Esophagus squamous epithelium (tissue), 5 donors: Measurements from ENCODE around the gene LRRC8E. TPM values are rescaled to one million over a fixed set of nuclear protein-coding genes. Genes with fewer than 3 reads are reported as not detected.

Source experiments
- DNase-seq: peaks from one replicate; lab custom pipeline; 2025; lab: John Stamatoyannopoulos, UW
- H3K27ac ChIP-seq, 4 donors: fragments of 200-600 bp; sonication (generic); one replicate each; pipeline ENCODE4 v1.5.1; 2016 to 2019; ENCODE audit warnings: mild to moderate bottlenecking in 1 of 4
- H3K27me3 ChIP-seq, 4 donors: fragments of 200-600 bp; sonication (generic); 1 replicate in 3 of 4; 2 replicates in 1 of 4; pipeline versions ENCODE4 v1.5.1 to v1.6.0; 2017 to 2021; ENCODE audit warnings: antibody characterized with exemption in 1 of 4
- H3K36me3 ChIP-seq, 3 donors: fragments of 200-600 bp; sonication (generic); one replicate each; pipeline ENCODE4 v1.5.1; 2016 to 2019
- H3K4me1 ChIP-seq, 3 donors: fragments of 200-600 bp; sonication (generic); one replicate each; pipeline ENCODE4 v1.5.1; 2017 to 2019
- H3K4me3 ChIP-seq, 4 donors: fragments of 200-600 bp; sonication (generic); 1 replicate in 3 of 4; 2 replicates in 1 of 4; pipeline ENCODE4 v1.5.1; 2016 to 2019; ENCODE audit warnings: mild to moderate bottlenecking in 2 of 4, moderate library complexity in 1 of 4
- H3K9me3 ChIP-seq, 3 donors: fragments of 200-600 bp; sonication (generic); one replicate each; pipeline ENCODE4 v1.5.1; 2016 to 2019
- POLR2A ChIP-seq, 4 donors: fragments of 450-650 bp; IDR thresholded peaks; one replicate each; pipeline ENCODE4 v1.6.1; 2017; ENCODE audit warnings: antibody characterized with exemption in 4 of 4, mild to moderate bottlenecking in 4 of 4, moderate library complexity in 3 of 4
- WGBS, 2 donors: methylation state at CpG; one replicate each; pipeline ENCODE4 v1.1.5; 2018; 5-methylcytosine and 5-hydroxymethylcytosine counted together
- intact Hi-C: fragments of 100-400 bp; cut with DNase I; formaldehyde crosslinking; loops from one replicate; pipeline ENCODE4 v1.15.0; 2022
- total RNA-seq, 4 donors: library from RNA; depleted of rRNA; stranded (reverse); fragments of >200 nt; gene quantifications; one replicate each; pipeline ENCODE4 v1.1.0, GENCODE V29; 2016
- TF ChIP-seq, protein P1 (sequence below), 6 experiments: fragments of 450-650 bp in 4 of 6; fragments of 200-600 bp in 2 of 6; sonication (generic) in 2 of 6; IDR thresholded peaks; one replicate each; pipeline ENCODE4 v1.5.1; 2016 to 2019; ENCODE audit warnings: antibody characterized with exemption in 6 of 6, mild to moderate bottlenecking in 4 of 6, moderate library complexity in 4 of 6
- donor health status: DM: yes; HTN: yes; CAD: no.

Gene LRRC8E
- total RNA-seq, 4 donors from 2014 or later, result 7.6 to 17.0 (median 9.5) TPM

GRCh38 chr19:7860714-7861618 lies 27.3 kb upstream of the LRRC8E start:
- DNase-seq, result no peak
- Histone ChIP-seq H3K9me3 (no peaks in the 10 kb centered on the region), H3K36me3 (peaks cover 0 to 25% (median 0%) of the 10 kb centered on the region in 3 donors), H3K27me3 (peaks cover 0 to 96% (median 0%) of the 10 kb centered on the region in 4 donors), H3K4me1 (peaks cover 13 to 54% (median 16%) of the 10 kb centered on the region in 3 donors), H3K4me3 (no peak overlapping the region), H3K27ac (no peak overlapping the region)
- intact Hi-C loops, result no loop called here
- TF ChIP-seq, protein P1, sequence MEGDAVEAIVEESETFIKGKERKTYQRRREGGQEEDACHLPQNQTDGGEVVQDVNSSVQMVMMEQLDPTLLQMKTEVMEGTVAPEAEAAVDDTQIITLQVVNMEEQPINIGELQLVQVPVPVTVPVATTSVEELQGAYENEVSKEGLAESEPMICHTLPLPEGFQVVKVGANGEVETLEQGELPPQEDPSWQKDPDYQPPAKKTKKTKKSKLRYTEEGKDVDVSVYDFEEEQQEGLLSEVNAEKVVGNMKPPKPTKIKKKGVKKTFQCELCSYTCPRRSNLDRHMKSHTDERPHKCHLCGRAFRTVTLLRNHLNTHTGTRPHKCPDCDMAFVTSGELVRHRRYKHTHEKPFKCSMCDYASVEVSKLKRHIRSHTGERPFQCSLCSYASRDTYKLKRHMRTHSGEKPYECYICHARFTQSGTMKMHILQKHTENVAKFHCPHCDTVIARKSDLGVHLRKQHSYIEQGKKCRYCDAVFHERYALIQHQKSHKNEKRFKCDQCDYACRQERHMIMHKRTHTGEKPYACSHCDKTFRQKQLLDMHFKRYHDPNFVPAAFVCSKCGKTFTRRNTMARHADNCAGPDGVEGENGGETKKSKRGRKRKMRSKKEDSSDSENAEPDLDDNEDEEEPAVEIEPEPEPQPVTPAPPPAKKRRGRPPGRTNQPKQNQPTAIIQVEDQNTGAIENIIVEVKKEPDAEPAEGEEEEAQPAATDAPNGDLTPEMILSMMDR (IDR thresholded peaks at IDR 0.05), result no peak
- no peak for TF ChIP-seq POLR2A (IDR thresholded peaks at IDR 0.05)
- 66 to 67% methylated on average over 3 to 7 of the region's 14 CpGs for WGBS, 2 donors

DNA sequence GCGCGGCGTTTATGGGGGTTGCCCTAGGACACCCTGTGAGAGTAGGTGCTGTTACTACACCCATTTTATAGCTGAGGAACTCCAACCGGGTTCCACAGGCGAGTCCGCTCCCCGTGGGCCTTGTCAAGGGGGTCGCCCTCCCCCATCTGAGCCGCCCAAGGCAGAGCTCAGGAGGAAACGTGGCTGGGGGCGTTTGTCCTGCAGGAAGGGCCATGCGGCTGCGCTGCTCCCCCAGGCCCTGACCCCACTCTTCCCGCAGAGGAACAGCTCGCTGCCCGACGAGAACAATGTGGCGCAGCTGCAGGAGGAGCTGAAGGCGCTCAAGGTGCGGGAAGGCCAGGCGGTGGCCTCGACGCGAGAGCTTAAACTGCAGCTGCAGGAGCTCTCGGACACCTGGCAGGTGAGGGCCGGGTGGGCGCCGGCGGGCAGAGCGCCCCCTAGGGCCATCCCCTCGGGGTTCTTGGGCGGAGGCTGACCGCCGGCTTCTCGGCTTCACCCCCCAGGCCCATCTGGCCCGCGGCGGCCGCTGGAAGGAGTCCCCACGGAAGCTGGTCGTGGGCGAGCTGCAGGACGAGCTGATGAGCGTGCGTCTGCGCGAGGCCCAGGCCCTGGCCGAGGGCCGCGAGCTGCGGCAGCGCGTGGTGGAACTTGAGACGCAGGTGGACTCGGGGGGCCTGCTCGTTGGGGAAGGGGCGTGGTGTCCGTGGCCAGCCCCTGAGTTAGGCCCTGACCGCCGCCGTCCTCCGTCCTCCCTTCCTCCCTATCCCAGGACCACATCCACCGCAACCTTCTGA lies 26.5 kb upstream of the LRRC8E start:
- peaks cover 13 to 62% (median 16%) of the 10 kb centered on the region in 3 donors for H3K4me1 ChIP-seq
- DNase-seq, result no peak
- no peaks in the 10 kb centered on the region for H3K9me3 ChIP-seq
- H3K27me3 ChIP-seq, result peaks cover 0 to 97% (median 0%) of the 10 kb centered on the region in 4 donors
- H3K4me3 ChIP-seq, result peak overlapping the region; percentile 15 to 61 (median 37)
- 76 to 80% methylated on average over 4 to 7 of the region's 63 CpGs for WGBS, 2 donors
- TF ChIP-seq POLR2A (IDR thresholded peaks at IDR 0.05), result no peak
- TF ChIP-seq, protein P1 (IDR thresholded peaks at IDR 0.05), result no peak
- H3K27ac ChIP-seq, result no peak overlapping the region
- intact Hi-C loops, result no loop called here
- peaks cover 0 to 25% (median 0%) of the 10 kb centered on the region in 3 donors for H3K36me3 ChIP-seq

- H3K27me3 ChIP-seq, result peaks cover 0 to 97% (median 0%) of the 10 kb centered on the region in 4 donors
- intact Hi-C loops, result no loop called here
- H3K4me1 ChIP-seq, result peaks cover 13 to 63% (median 16%) of the 10 kb centered on the region in 3 donors
- peaks cover 0 to 25% (median 0%) of the 10 kb centered on the region in 3 donors for H3K36me3 ChIP-seq
- no peak for DNase-seq
- H3K4me3 ChIP-seq, result peak overlapping the region; percentile 15 to 61 (median 37)
- H3K27ac ChIP-seq, result no peak overlapping the region
- no peak for TF ChIP-seq POLR2A (IDR thresholded peaks at IDR 0.05)
- TF ChIP-seq, protein P1 (IDR thresholded peaks at IDR 0.05), result no peak
- H3K9me3 ChIP-seq, result no peaks in the 10 kb centered on the region
- 0% methylated on average over 5 of the region's 67 CpGs; no CpG with 5 or more reads in 1 of the 2 donors for WGBS, 2 donors
These were observed 25.8 kb upstream of the LRRC8E start for GRCh38 chr19:7862413-7862951.

GRCh38 chr19:7863157-7863970 lies 24.9 kb upstream of the LRRC8E start:
- TF ChIP-seq POLR2A (IDR thresholded peaks at IDR 0.05), result no peak
- TF ChIP-seq, protein P1 (IDR thresholded peaks at IDR 0.05), result no peak
- intact Hi-C loops, result no loop called here
- H3K9me3 ChIP-seq, result no peaks in the 10 kb centered on the region

More at GRCh38 chr19:7863157-7863970, 24.9 kb upstream of the LRRC8E start:
- peak overlapping the region in 2 of 4 donors; percentile 41 to 61 for H3K4me3 ChIP-seq
- H3K27ac ChIP-seq, result no peak overlapping the region
- H3K27me3 ChIP-seq, result peaks cover 0 to 97% (median 0%) of the 10 kb centered on the region in 4 donors
- DNase-seq, result no peak
- 60 to 77% methylated on average over 4 to 5 of the region's 83 CpGs for WGBS, 2 donors
- peaks cover 0 to 21% (median 0%) of the 10 kb centered on the region in 3 donors for H3K36me3 ChIP-seq
- H3K4me1 ChIP-seq, result peaks cover 15 to 62% (median 16%) of the 10 kb centered on the region in 3 donors
